NCI-H2171 (cell line): Measurements from ENCODE around the gene UBA5.
A peak's percentile ranks its signal among the peaks of the same experiment; 100 is the strongest.
"Not testable (repeated sequence)": the region's sequence is repeated elsewhere in the genome, so short reads cannot be mapped to it uniquely, and the experiment has no call there.

Experiments used
- DNase-seq: peaks from one replicate; lab custom pipeline; 2025; lab: John Stamatoyannopoulos, UW

Gene UBA5

DNA sequence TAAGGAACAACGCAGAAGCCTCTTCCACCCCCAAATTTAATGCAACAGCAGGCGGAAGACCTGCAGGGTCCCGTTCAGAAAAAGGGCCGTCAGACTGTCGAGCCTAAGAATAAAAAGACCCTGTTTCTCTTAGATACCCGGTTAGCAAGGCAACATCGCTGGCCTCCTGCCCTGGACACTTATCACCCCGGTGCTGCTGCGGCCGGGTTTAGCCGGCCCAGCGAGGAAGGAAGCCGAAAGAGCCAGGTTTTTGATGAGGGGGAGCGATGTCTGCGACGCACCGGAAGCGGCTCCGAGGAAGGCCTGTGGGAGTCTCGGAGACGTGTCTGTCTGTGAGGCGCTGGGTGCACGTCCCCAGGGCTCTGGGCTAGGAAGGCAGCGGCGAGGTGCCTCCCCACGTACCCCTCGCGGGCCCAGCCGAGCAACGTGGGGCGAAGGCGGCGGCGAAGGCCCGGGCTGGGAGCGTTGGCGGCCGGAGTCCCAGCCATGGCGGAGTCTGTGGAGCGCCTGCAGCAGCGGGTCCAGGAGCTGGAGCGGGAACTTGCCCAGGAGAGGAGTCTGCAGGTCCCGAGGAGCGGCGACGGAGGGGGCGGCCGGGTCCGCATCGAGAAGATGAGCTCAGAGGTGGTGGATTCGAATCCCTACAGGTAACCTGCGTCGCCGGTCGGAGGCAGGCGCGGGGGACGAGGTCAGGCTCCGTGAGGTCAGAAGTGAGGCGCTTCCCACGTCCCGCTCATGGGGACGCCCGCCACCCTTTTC lies at the start of gene UBA5:
Gene UBA5, plus strand, starts transcription at position 278 of the 759 bp plus-strand sequence. Its CDS starts 209 bp downstream, at position 487.
- peak; percentile 46 for DNase-seq

DNA sequence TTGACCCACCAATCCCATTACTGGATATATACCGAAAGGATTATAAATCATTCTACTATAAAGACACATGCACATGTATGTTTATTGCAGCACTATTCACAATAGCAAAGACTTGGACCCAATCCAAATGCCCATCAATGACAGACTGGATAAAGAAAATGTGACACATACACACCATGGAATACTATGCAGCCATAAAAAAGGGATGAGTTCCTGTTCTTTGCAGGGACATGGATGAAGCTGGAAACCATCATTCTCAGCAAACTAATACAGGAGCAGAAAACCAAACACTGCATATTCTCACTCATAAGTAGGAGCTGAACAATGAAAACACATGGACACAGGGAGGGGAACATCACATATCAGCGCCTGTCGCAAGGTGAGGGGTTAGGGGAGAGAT lies 44.8 kb upstream of the UBA5 start:
- not testable (repeated sequence) for DNase-seq

DNA sequence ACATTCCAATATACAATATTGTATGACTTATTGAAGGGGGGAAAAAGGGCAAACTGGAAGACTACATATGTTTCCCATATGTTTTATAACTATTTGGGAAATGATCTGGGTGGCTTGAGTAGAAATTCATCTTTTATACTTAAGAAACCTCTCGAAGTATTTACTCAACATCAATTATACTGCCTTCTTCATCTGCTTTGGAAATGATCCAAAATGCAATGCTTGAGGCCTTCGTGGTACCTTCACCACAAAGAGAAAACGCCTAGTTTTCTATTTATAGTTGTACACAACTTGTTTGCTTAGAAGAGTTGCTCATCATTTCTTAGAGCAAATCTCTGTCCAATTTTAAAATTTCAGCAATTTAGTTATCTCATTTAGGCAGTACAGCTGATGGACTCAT lies 44.2 kb upstream of the UBA5 start:
- no peak for DNase-seq

DNA sequence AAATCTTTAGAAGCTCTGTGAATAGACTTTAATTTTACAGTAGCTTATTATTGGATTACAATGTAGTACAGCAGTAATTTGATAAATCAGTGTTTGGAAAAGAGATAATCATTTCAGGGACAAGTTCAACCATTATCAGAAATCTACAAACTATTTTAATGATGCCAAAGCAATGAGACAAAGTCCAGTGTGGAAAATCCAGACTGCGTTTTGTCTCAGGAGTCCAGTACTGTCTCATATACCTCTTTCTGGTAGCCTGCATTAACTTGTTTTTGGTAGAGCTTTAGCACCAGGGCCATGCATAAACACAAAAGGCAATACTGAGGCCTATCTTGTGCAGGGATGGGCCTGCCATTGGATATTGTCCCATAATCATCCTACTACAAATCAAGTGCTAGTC lies 43.3 kb upstream of the UBA5 start:
- no peak for DNase-seq

DNA sequence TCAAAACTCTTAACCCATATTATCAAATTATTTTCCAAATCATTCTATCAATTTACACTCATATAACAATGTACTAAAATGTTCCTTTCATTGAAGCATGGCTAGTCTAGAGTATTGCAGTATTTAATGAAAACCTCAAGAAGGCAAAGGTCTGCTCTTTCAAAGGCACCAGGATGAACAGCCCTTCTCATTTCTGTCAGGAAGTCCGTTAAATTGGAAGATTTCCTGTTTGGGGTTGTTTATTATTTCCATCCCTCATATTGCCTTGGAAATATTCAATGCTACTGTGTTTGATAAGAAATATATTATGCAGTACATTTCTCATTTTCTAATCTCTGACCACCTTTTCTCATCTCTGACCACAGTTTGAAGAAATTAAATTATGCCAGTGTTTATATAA lies 38.0 kb upstream of the UBA5 start:
- no peak for DNase-seq

DNA sequence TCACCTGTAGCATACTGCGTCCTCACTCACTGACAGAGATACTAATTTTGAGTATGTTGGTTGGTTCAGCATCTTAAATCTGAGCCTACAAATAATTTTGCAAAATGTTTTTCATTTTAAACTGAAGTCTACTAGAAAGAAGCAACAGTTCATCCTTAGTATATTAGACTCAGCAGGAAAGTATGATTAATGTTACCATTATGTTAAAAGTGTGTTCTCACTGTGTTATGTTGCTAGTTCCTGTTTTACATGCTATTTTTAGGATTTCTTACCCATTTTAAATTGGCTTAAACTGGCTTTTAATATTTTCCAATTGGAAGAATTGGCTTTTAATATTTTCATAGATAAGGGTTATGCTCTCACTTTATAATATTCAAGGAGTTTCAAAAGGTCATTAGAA lies 37.4 kb upstream of the UBA5 start:
- DNase-seq = no peak

DNA sequence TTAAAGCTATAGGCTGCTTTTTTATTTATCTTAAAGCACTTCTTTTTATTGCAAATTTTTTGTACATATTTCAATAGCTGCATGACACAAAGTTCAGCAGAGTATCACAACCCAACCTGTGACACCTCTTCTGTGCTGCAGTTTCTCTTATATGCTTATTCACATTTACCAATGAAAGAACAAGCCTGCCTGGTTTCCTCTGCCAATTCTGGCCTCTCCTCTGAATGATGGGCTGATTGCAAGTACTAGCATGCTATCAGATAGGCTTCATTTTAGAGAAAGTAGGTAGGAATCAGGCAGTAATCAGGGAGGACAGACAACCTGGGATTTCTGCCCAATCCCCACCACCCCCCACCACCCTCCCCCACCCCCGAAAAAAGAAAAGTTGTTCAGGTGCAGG lies 36.5 kb upstream of the UBA5 start:
- no peak for DNase-seq

DNA sequence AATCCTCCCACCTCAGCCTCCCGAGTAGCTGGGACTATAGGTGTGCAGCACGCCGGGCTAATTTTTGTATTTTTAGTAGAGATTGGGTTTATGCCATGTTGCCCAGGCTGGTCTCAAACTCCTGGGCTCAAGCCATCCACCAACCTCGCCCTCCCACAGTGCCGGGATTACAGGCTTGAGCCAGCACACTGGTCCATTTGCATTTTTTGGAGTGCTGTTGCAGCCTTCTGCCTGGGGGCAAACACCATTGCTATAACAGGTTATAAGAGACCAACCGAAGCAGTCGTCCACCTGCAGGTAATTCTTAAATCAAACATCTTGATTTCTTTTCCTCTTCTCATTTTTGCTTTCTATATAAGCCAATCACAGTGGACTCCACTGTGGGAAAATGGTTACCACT lies 35.3 kb upstream of the UBA5 start:
- DNase-seq = no peak

DNA sequence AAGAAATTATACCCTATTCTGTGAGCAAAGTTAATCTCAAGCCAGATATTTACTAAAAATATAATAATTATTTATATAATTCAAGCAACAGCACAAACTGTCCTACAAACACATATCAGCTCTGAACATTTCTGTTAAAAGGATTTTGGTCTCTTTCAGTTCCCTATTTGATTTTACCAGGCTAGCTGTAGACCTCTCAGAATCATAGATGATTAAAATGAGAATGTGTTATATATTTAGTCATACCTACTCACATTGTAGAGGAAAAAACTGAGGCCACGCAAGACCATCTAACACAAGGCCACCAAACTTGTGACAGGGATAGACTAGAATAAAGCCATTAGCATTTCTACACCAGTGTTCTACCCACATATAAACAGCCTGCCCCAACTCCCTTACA lies 34.5 kb upstream of the UBA5 start:
- no peak for DNase-seq

DNA sequence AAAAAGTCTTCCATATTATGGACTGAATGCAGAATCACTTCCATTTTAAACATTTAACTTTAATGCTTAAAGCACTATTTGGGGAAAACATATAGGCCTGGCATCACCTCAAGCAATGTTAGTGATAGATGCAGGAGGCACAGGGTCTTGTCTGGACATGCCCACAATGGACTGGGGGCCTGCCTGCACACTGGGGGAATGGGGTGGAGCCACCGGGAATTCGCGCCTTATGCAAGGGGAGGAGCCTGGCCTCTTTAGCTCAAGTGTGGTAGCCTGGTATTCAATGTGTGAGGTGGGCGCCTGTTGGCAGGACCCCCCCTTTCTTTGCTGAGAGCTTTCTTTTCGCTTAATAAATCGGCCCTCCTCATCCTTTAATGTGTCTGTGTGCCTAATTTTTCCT lies 33.2 kb upstream of the UBA5 start:
- no peak for DNase-seq

DNA sequence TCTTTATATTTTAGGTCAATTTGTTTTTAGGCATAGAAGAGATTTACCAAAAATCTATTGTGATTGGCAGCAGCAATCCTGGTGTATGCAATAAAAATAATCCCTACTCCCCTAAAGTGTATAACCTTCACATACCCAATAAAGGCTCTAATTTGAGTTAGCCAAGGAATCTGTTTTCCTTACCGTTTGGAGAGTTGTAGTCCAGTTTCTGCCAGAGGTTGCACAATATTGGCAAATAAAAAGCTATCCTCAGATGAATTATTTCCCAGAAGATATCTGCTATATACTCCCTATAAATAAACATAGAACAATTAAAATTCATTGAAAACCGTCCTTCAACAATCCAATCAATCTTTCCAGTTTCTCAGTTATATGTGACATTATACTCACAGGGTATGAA lies 32.0 kb upstream of the UBA5 start:
- DNase-seq = no peak

DNA sequence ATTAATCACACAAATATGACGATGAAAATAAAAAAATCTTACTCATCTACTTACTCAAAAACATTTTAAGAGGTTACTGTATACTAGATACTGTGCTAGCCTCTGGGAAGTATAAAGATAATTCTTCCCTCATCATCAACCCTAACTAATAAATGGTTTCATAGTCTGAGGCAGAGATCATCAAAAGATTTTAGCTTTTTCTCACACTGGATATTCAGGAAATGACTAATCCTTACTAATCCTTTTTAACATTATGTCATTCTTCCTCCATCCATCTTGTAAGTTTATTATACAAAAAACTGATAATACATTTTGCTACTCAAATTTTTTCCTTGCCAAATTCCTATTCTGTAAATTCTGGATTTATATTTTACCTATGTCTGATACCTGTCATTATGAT lies 30.2 kb upstream of the UBA5 start:
- DNase-seq = no peak

DNA sequence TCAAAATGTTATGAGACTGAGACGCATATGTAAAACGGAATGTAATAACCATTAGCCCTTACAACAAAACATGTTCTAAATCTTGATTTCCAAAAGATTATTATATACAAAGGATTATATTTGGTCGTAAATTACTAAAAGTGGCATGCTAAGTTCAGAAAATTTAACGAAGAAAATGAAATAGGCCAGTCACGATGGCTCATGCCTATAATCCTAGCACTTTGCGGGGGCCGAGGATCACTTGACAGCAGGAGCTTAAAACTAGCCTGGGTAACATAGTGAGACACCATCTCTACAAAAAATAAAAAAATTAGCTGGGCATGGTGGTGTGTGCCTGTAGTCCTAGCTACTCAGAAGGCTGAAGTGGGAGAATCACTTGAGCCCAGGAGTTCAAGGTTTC lies 29.5 kb upstream of the UBA5 start:
- DNase-seq = no peak

DNA sequence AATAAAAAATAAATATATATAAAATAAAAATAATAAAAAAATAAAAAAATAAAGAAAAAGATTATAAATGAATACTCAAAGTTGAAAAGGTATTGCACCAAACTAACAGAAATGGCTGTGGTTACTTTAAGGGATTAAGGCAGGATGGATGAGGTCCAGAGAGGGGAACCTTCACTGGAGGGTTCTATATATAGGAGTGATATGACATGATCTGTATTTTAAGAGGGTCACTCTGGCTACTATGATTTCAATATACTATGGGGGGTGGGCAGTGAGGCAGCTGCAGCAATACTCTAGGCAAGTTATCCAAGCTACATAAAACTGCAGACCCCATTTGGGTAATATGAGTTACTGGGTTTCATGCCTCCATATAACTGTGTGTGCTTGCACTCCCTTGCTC lies 25.1 kb upstream of the UBA5 start:
- no peak for DNase-seq

DNA sequence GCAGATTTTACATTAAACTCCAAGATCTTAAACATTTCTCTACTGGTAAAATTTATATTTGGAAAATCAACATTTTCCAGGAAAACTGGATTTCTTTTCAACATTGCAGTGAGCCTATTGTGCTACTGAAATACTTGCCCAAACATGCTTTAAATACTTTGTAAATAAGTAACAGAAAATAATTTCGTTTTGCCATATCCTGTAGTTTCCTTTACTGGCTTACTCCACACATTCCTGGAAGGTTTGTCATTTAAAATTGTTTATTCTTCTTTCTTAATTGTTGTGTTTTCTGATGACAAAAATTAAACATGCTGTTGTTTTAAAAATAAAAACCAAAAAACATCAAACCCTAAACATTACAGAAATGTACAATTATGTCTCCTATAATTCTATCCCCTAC lies 22.5 kb upstream of the UBA5 start:
- DNase-seq = no peak

DNA sequence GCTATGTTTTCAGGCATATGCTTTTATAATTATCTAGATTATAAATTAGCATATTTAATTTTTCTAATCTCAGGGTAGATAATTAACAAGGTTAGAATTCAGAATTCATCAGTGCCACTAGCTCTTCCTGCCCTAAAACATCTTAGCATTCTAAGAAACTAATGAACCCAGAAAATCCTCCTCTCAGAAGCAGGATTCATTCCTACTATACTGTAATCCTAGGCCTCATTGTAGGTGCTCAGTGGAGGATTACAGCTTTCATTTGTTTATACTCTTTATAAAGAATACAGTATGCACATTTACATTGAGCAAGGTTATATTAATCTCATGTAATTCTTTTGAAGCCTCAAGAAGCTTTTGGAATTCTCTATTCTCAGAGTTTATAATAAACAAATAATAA lies 21.4 kb upstream of the UBA5 start:
- no peak for DNase-seq

DNA sequence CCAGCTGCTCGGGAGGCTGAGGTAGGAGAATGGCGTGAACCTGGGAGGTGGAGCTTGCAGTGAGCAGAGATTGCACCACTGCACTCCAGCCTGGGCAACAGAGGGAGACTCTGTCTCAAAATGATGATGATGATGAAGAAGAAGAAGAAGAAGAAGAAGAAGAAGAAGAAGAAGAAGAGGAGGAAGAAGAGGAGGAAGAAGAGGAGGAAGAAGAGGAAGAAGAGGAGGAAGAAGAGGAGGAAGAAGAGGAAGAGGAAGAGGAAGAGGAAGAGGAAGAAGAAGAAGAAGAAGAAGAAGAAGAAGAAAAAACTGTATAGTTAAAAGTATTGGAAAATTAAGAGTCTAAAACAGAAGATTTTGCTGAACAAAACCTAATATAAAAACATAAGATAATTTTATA lies 18.7 kb upstream of the UBA5 start:
- DNase-seq = not testable (repeated sequence)

DNA sequence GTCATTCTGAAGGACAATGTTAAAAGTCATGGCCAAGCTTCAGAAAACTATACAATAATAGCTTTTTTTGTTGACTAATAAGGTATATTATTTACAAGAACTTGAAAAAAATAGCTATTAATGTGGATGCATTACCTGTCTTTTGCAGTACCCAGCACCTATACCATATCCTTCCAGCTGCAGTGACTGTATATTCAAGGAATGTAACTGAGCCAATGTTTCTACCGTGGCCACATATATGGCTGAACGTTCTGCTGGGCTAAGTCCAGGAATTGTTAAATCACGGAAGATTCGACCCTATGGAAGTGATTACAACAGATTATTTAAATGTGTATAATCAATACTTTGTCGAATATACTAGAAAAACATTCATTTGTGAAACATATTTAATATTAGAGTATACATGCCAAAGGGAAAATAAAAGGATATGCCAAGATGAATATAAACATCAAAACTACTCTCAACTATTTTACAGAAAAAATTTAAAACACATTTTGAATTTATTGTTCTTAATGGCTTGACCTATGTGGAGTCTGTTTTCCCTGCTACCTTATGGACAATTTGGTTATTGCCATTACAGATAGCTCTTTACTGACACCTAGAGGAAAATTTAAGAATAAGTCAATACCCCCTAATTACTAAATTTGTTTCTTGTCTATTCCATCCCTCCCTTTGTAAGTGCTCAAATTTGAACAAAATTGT lies 18.1 kb upstream of the UBA5 start:
- DNase-seq = peak; percentile 8

DNA sequence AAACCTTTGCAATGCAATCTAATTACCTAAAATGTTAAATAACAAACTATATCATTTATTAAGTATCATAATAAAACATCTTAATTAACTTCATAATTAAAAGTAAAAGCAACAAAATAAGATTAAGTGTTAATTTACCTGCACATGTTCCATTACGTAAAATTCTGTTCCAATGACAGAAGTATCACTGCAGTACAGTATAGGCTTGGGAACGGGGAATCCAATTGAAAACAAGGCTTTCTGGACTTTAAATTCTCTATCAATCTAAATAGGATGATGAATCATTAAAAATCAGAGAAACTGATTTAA lies 17.6 kb upstream of the UBA5 start:
- no peak for DNase-seq

DNA sequence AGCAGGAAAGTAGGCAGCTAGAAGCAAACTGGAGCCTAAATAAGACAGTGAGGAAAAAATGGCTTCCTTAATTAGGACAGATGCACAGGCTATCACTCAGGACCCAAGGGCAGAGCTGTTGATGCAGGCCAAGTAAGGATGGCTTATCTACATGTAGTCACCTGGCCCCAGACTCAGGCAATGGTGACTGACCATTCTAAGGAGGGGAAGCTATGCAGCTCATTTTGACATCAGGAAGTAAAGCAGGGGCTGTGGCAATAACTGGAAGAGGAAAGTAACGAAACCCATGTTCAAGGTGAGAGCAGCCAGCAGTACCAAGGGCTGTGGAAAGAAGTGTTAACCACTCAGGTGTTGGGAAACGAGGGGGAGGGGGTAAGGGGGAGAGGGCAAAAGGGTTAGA lies 16.8 kb upstream of the UBA5 start:
- no peak for DNase-seq

DNA sequence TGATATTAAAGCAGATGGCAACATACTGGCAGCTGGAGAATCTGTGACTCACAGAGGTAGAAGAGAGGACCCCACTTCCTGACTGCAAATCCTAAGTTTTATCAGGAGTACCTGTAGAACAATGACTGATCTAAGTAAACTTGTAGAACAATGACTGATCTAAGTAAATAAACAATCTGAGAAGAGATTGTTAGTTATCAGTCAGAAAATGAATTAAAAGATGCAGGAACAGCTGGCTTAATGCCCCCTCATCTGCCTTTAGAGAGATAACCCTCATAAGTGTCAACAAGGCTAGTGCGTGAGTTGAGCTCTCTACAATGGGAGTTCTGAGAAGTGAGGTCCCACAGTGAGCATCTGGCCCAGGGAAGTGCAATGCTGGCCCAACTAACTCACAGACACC lies 15.1 kb upstream of the UBA5 start:
- no peak for DNase-seq

DNA sequence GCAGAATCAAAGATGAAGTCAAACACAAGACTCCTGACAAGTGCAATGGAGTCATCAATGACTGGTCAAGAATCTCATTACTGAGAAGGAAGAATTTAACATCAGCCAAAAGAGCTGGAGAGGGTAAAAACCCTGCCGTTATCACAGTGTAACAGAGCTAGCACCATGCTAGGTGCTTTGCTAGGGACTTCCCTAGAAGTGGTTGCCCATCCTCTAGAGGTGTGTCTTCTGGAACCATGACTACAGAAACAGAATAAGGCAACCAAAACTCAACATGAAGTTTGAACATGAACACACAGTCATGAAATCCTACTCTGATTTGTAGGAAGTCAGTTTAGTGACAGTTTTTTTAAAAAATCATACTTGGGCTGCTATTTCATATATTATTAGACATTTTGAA lies 10.0 kb upstream of the UBA5 start:
- no peak for DNase-seq

DNA sequence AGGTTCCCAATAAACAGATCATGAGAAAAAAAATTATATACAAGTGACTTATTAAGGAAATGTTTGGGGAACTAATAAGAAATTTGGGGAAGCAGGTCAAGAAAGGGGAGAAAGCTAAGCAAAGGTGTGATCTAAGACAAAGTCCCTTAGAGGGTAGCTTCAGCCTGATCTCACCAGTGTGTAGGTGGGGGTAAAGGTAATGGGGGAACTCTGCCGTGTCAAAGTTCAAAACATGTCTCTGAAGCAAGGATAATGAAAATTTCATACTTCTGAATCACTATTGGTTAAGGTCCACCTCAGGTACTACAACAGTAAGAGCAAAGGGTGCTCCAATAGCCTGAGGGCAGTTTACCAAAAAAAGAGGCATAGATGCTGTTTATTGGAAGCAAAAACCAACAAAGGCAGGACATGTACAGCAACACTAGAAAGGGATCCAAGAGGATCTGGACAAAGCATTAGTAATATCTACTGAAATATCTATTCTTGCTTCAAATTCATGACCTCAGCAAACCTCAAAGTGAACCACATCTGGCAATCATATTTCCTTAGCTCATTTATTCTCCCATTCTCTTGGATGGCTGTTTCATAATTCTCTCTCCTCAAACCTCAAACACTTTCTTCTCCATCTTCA lies 7.4 kb upstream of the UBA5 start:
- no peak for DNase-seq

DNA sequence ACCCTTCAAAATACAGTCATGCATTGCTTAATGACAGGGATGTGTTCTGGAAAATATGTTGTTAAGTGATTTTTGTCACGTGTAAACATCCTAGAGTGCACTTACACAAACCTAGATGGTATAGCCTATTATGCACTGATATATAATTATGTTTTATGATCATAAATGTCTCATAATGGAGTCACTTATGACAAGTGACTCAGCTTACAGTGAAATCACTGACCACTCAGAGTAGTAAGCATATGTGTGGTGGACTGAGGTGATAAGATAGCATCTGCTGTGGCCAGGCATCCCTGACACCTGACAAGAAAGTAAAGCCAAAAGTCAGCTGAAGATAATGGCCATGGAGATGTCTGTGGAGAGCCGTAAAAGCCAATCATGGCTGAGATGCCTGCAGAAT lies 5.9 kb upstream of the UBA5 start:
- DNase-seq = no peak
